GM18907 (cell line): Measurements from ENCODE around the gene ELOVL1.
"Not testable (repeated sequence)": the region's sequence is repeated elsewhere in the genome, so short reads cannot be mapped to it uniquely, and the experiment has no call there.

Experiments used
- ATAC-seq: cut with Tn5 transposase; IDR thresholded peaks from one replicate; pipeline ENCODE4 v1.9.1; 2021; ENCODE audit warnings: mild to moderate bottlenecking, moderate library complexity; ENCODE audit not compliant: unreplicated experiment

Gene ELOVL1

DNA sequence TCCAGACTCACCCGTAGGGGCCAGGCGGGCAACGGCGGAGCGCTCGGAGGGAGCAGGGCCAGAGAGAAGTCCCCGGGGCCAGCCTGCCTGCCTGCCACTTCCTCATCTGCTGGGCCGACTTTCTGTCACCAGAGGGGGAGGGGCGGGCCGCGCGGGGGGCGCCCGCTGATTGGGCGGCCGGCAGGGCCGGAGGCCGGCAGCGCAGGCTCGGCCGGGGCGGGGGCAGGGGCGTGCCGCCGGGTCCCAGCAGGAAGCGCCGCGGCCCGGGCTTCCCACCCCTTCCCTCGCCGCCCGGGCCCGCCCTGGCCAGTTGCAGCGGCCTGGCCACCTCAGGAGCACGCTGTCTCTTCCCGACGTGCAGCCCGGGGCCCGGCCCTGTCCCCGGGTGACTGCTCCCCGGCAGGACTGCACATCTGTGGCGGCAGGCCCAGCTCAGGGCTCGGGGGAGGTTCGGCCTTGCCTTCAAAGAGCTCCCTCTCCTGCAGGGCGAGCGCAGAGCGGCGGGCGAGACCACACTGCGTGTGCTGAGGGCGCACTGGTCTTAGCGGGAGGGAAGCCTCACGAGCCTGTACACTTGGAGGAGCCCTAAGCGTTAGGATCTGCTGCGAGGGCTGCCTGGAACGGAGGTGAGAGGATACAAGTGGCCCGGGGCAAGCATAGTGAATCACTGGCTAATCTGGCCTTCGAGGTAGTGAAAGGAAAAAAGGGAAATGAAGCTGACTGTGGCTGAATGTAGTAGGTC lies at the start of gene ELOVL1:
Gene ELOVL1, minus strand, starts transcription at position 108 of the 742 bp plus-strand sequence. CDS start 2,402 bp downstream, outside the sequence.
- peak; percentile 72 for ATAC-seq

DNA sequence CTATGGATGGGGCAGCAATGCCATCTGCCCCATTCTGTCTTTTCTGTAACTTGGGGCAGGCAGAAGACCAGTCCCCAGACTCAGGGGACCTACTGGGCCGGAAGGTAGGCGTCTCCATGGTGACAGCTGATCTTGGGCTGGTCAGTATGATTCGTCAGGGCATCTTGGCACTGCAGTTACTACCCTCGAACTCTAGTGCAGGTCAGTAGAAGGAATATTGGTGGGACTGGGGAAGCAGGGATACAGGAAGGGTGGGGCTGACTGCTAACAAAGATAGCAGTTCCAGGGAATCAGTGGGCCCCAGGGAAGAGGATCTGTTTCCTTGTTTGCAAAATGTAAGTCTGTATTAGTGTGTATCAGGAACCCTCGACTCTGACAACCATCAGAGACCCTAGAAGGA lies 48.1 kb upstream of the ELOVL1 start:
- ATAC-seq: no peak

DNA sequence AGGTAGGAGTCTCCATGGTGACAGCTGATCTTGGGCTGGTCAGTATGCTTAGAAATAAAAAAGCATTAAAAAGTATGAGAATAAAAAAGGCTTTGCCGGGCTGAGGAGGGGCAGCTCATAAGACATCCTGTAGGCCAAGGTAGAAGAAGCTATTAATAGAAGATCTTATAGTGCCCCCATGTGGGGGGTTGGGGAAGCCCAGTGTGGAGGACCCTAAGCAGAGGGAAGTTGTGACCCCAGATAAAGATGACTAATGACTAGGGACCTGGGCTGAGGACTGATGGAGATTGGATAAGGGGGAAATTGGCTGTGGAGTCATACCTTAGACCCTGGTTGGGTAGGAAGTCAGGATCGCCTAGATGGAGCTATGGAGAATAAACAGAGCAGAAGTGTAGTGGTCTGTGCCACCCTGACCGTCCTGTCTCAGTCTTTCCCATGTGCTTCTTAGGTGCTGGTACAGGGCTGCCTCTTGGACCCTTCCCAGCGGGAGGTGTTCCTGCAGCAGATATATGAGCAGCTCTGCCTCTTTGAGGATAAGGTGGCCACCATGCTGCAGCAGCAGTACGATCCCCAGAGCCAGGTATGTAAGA lies 46.9 kb upstream of the ELOVL1 start:
- no peak for ATAC-seq

DNA sequence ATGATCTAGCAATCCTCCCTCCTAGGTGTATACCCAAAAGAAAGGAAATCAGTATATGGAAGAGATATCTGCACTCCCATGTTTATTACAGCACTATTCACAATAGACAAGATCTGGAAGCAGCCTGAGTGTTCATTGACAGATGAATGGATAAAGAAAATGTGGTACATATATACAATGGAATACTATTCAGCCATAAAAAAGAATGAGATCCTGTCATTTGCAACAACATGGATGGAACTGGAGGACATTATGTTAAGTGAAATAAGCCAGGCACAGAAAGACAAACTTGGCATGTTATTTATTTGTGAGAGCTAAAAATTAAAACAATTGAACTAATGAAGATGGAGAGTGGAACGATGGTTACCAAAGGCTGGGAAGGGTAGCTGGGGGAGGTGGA lies 45.6 kb upstream of the ELOVL1 start:
- not testable (repeated sequence) for ATAC-seq

DNA sequence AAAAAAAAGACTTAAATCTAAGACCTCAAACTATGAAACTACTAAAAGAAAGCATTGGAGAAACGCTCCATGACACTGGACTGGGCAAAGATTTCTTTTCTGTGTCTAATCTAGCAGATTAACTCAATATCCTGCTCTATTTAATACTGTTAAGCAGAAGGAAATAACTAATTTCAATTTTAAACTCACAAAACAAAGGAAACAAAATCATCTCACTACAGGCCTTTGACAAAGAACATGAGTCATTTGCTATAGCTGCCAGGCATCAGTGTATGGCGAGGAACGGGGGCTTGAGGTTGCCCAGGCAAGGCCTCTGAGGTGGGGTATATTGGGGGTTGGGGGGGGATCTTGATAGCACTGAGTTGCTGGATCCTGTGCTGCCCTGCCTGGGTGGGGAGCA lies 42.8 kb upstream of the ELOVL1 start:
- ATAC-seq: no peak

DNA sequence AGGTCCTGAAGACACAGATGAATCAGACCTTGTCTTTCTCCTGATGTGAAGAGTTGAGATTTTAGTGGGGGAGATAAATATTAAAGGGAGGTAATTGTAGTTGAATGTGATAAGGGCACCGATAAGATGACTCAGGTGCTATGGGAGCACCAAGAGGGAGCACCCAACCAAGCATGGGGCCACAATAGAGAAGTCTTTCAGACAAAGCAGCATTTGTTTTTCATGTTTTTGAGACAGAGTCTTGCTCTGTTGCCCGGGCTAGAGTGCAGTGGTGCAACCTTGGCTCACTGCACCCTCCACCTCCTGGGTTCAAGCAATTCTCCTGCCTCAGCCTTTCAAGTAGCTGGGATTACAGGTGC lies 38.0 kb upstream of the ELOVL1 start:
- ATAC-seq: no peak

DNA sequence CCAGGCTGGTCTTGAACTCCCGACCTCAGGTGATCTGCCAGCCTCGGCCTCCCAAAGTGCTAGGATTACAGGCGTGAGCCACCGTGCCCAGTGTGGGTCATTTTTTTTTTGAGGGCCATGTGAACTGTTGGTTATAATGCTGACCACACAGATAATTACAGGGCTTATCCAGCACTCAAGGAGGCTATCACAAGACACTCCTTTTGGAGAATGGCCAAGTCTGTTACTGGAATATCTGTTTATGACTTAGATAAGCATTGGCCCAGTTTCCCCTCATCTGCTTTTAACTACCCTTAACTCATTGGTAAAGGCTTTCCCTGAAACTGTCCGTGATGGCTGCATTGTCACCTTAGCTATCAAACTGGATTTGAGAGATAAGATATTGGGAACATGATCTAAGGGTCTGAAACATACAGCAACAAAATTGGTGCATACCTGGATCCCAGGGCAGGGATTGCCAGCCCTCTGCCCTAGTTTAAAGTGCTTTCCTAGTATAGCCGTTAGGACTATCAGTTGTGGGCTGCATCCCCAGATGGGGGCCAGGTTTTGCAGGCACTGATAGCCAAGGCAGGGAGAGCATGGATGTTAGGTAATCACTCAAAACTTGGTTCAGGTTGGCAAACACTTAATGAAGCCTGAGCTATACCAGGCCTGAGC lies 37.5 kb upstream of the ELOVL1 start:
- ATAC-seq: no peak

DNA sequence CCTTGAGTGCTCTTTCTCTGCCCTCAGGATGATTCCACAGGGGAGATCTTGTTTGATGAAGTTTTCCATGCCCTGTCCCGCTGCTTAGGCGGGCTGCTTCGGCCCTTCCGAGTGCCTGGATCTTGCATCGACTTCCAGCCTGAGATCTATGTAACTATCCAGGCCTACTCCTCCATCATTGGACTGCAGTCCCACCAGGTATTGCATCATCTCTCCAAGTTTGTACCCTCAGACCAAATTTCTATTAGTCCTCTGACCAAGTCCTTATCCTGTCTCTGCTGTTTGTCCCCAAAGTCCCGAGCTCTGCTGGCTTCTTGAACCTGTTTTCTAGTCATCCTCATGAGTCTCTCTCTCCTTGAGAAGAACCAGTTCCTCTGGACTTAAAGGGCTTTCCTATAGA lies 36.5 kb upstream of the ELOVL1 start:
- no peak for ATAC-seq

DNA sequence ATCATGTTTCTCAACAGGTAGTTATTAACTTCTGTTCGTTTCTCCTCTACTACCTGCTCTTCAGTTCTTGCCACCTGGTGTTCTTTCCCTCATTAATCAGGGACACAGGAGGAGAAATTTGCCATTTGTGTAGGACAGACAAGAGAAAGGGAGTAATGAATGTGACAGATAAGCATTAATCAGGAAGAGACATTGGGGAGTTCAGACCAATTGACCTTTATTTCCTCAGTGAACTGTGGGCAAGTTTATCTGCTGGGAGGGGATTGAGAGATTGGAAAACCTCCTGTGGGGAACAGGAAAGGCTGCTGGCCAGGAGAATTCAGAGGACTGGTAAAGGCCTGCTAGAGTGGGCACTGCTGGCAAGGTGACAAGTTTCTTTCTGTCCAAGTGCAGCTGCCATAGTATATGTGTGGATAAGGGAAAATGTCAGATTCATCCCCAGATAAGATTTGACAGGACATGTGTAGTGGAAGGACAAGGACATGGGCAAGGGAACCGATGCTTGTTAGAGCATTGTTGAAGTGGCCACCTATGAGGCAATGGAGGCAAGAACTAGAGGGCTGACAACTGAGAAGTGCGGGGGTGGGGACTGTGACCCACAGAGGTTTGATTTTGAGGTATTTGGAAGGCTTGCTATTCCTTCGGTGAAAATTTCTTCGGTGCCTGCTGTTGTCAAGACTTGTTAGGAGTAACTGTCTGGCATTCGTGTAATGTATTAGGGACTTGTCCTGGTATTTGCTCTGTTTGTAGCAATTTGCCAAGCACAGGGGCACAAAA lies 34.5 kb upstream of the ELOVL1 start:
- no peak for ATAC-seq

DNA sequence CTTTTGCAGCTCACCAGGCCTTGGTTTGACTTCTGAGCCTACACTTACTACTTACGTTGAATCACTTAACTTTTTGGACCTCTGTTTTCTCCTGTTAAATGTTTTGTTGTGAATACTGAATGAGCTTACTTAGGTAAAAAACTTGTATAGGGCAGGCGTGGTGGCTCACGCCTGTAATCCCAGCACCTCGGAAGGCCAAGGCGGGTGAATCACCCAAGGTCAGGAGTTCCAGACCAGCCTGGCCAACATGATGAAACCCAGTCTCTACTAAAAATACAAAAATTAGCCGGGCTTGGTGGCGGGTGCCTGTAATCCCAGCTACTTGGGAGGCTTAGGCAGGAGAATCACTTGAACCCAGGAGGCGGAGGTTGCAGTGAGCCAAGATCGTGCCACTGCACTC lies 32.6 kb upstream of the ELOVL1 start:
- ATAC-seq: not testable (repeated sequence)

DNA sequence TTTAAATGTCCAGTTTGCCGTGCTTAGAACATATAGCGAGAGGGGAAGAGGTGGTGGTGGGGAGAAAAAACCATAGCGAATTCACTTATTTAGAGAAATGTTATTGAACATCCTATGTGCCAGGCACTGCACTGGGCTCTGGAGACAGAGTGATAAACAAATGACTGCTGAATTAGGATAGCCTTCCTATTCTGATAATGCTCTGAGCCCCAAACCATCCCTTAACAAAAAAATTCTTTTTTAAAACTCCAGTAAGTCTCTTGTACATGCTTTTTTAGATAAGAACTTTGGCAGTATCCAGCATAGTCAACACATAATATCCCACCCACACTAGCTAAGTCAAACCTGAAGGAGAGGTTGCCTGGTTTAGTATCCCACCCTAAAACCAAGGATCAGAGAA lies 30.4 kb upstream of the ELOVL1 start:
- ATAC-seq: no peak

DNA sequence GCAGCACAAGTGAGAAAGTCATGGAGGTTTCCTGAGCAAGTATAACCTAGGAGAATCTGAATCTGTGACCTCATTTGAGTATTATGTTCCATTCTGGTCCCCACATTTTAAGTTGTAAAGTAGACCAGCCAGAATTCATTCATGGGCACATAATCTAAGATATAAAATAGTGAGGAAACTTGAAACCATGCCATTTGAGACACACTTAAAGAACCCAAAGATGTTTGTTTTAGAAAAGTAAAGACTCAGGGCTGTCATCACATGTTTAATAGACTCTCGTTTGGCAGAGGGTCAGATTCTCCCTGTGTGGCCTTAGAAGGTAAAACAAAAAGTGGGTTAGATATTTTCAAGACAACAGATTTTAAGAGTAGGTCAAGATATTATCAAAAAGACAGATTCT lies 28.2 kb upstream of the ELOVL1 start:
- no peak for ATAC-seq

DNA sequence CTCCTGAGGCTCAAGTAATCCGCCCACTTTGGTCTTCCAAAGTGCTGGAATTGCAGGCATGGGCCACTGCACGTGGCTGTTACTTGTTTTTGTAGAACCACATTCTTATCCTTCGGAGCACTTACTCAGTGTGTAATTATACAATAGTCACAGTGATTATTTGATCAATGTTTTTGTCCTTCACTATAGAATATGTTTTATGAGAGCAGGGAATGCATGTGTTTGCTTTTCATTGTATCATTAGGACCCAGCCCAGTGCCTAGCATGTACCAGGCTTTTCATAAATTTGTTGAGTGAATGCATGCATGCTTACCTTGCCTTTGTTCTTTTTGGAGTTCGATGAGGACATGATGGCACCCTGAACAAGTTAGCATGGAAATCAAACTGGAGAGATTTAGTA lies 27.7 kb upstream of the ELOVL1 start:
- ATAC-seq: no peak

DNA sequence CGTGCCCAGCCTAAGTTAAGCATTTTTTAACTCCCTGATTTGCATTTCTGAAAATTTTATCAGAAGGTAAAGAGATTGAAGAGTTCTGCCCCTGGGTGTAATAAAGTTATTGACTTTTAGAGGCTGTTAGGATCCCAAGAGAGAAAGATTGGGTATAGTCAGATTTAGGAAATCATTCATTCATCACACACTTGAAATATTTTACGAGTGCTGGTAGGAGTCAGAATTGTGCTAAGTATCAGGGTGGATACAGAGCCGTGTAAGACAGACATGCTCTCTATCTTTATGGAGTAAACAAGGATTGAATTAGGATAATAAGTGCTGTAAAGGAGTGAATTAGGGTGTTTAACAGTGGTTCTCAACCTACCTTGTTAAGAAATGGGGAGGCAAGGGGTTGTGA lies 24.9 kb upstream of the ELOVL1 start:
- ATAC-seq: no peak

DNA sequence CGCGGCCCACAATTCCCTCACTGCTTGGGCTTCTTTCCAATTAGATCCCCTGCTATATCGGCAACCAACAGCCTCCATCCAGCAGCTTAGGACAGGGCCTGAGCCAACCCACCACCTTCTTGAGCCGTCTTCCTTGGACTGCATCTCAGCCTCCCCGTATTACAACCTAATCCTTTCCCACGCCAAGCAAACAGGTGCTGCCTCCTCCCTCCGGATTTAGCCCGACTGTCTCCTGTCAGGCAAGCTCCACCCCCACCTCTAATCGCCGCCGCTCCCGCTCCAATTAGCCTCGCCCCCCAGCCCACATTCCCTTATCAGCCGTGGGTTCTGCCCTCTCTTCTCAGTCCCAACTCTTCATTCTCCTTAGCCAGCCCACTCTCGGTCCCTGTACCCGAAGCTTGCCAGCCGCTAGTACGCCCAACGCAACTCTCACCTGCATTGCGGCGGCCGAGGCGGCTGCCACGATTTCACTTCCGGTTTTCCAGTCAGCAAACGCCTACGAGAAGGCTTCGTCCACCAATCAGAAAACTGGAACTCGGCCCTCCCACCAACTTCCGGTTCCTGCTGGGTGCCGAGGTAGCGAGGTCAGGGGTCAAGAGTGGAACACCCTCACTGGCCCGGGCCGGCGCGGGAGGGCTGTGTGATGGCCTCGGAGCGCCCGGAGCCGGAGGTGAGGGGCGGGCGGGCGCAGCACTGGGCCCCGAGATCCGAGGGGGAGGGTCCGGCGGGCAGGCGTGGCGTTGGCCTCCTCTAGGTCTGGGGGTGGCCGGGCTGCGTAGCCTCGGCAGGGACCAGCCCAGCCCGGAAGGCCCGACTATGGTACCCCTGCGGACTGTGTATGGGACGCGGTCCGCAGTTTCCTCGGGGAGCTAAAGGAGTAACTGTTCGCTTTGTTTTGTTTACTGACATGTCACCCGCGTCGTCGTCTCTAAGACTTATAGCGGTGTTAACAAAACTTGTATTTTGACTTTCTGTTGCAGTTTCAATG lies 21.8 kb upstream of the ELOVL1 start, which contains the start of the genes MED8 and SZT2:
Gene MED8, minus strand, starts transcription at position 475 of the 988 bp plus-strand sequence. Its CDS starts 36 bp downstream, at position 439.
Gene SZT2, plus strand, starts transcription at position 574 of the 988 bp plus-strand sequence. Its CDS starts 70 bp downstream, at position 644.
- peak; percentile 88 for ATAC-seq

DNA sequence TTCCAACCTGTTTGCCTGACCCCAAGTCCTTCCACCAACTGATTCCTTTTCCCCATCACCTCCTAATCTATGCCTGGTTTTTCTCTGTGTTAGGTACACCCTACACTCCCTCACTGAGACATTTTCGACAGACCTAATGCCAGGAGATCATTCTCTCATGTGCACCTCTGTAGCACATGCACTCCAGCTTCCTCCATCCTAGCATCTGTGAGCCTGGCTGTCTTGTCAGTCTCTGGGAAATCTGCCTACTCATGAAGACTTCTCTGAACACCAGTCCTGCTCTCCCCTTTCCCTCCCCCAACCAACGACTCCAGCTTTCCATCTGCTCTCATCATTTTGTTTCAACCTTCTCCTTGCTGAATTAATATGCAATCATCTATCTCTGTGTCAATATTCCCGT lies 20.8 kb upstream of the ELOVL1 start:
- no peak for ATAC-seq

DNA sequence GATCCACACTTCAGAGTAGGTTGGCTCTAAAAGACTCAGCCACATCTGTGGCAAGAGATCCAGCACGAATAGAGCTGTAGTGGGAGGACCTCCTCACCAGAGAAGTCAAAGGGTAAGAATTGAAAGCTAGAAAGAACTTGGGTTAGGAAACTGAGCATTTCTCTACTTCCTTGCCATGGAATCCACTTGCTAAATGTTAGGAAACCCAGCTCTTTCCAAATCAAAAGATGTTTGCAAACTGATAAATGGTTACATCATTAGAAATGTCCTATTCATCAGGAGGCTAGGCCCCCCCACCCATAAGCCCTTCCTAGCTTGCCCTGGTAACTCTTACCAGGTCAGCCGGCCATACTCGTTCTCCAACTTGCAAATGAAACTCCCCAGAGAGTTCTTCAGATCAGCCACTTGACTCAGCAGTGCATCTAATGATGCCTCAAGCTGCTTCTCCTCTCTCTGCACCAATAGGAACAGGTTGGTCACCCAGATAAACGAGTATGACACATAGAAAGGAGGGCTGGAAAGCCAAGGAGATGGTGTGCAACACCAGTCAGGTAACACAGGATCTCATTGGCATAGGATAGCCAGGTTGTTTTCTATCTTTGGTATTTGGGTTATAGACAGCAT lies 20.3 kb upstream of the ELOVL1 start:
- ATAC-seq: no peak

DNA sequence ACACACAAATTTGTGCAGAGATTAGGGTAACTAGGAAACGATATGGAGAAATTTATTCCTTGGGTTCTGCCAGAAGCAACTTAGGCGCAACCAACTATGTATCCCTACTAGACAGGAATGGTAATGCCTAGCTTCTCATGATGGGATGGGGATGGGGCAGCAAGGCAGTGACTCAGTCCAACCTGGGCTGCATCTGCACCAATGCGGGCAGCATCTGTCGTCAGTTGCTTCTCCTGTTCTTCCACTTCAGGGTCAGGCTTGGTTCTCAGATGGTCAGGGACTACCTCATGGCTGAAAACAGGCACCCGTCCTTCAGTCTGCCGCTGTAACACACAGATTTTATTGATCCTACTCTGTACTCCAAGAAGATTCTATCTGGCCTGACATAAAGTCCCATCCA lies 18.9 kb upstream of the ELOVL1 start:
- ATAC-seq: no peak

DNA sequence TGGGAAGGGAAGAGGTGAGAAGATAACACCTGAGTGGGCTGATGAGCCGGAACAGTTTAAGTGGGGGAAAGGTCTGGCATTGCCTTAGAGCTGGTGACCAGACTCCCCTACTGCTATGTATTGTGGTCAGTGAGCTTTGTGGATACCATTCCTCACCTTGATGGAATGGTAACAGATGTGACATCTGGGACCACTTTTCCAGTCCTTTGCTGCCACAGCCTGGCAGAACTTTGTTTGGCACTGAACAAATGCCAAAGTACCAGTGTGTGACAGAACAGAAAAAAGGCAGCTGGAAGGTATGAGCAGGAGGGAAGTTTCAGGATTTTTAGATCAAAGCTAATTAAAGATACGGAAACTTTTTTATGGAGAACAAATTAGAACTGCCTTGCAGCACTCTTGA lies 15.6 kb upstream of the ELOVL1 start:
- ATAC-seq: no peak
